GM20431 (cell line): Measurements from ENCODE around the gene ARL4A.
"Not testable (repeated sequence)": the region's sequence is repeated elsewhere in the genome, so short reads cannot be mapped to it uniquely, and the experiment has no call there.

ENCODE experiments used
- in situ Hi-C: fragments of 300-500 bp; cut with MseI, MboI; formaldehyde crosslinking; loops from one replicate; pipeline ENCODE4 v1.15.0; 2020; ENCODE audit warnings: low sequenced_read_pairs; ENCODE audit not compliant: unreplicated experiment

The ARL4A gene

GRCh38 chr7:12686891-12687717, at the start of gene ARL4A:
TSS of gene ARL4A (plus strand) at chr7:12687633. CDS start at chr7:12688255, 622 bp downstream.
- in situ Hi-C loops: no loop called here

GRCh38 chr7:12637819-12638592, 49.4 kb upstream of the ARL4A start:
- in situ Hi-C loops: no loop called here

- in situ Hi-C loops: no loop called here
These were observed 48.5 kb upstream of the ARL4A start for GRCh38 chr7:12638851-12639456.

GRCh38 chr7:12640299-12641096, 46.9 kb upstream of the ARL4A start:
- in situ Hi-C loops: no loop called here

GRCh38 chr7:12641196-12641595, 46.2 kb upstream of the ARL4A start:
- in situ Hi-C loops: no loop called here

GRCh38 chr7:12642508-12642907, 44.9 kb upstream of the ARL4A start:
- in situ Hi-C loops: no loop called here

GRCh38 chr7:12643001-12643643, 44.3 kb upstream of the ARL4A start:
- in situ Hi-C loops: no loop called here

- in situ Hi-C loops: no loop called here
These were observed 43.8 kb upstream of the ARL4A start for GRCh38 chr7:12643644-12644043.

GRCh38 chr7:12645212-12645611, 42.2 kb upstream of the ARL4A start:
- in situ Hi-C loops: not testable (repeated sequence)

- in situ Hi-C loops: no loop called here
These were observed 41.3 kb upstream of the ARL4A start for GRCh38 chr7:12646139-12646538.

GRCh38 chr7:12647364-12648219, 39.8 kb upstream of the ARL4A start:
- in situ Hi-C loops: no loop called here

- in situ Hi-C loops: no loop called here
These were observed 38.6 kb upstream of the ARL4A start for GRCh38 chr7:12648704-12649261.

GRCh38 chr7:12649348-12649747, 38.1 kb upstream of the ARL4A start:
- in situ Hi-C loops: no loop called here

- in situ Hi-C loops: loop anchor here (25.0 kb wide), 1 partner anchor 612 kb away; no protein-coding TSS in a partner anchor
These were observed 37.4 kb upstream of the ARL4A start for GRCh38 chr7:12650080-12650479.

GRCh38 chr7:12653110-12653509, 34.3 kb upstream of the ARL4A start:
- in situ Hi-C loops: loop anchor here (25.0 kb wide), 1 partner anchor 609 kb away; no protein-coding TSS in a partner anchor

- in situ Hi-C loops: loop anchor here (25.0 kb wide), 1 partner anchor 609 kb away; no protein-coding TSS in a partner anchor
These were observed 33.9 kb upstream of the ARL4A start for GRCh38 chr7:12653518-12653917.

- in situ Hi-C loops: loop anchor here (25.0 kb wide), 1 partner anchor 607 kb away; no protein-coding TSS in a partner anchor
These were observed 32.3 kb upstream of the ARL4A start for GRCh38 chr7:12655161-12655560.

- in situ Hi-C loops: loop anchor here (25.0 kb wide), 1 partner anchor 602 kb away; no protein-coding TSS in a partner anchor
These were observed 27.0 kb upstream of the ARL4A start for GRCh38 chr7:12660423-12660822.
